ENCODE measurements around the gene TMEM74B. TPM values are rescaled to one million over a fixed set of nuclear protein-coding genes. Genes with fewer than 3 reads are reported as not detected.

TMEM74B gene
- total RNA-seq, 1 donor from 2014 or later: 15.6 TPM

- no peak for TF ChIP-seq CTCF (IDR thresholded peaks at IDR 0.05; ENCODE audit: unreplicated experiment)
- Mint-ChIP-seq H3K9me3 (ENCODE audit: low read depth) (no peaks in the 10 kb centered on the region), H3K27ac (no peak overlapping the region), H3K4me3 (ENCODE audit: low read depth) (no peak overlapping the region), H3K4me1 (ENCODE audit: low read depth) (no peaks in the 10 kb centered on the region), H3K36me3 (ENCODE audit: insufficient read depth) (no peaks in the 10 kb centered on the region), H3K27me3 (peaks cover 3% of the 10 kb centered on the region)
- DNase-seq (ENCODE audit: low spot score, unreplicated experiment): no peak
Observed at GRCh38 chr20:1178103-1178502, 6.7 kb downstream of the TMEM74B start.

GRCh38 chr20:1177680-1178079, 7.1 kb downstream of the TMEM74B start:
- peak; percentile 25 for TF ChIP-seq CTCF (IDR thresholded peaks at IDR 0.05; ENCODE audit: unreplicated experiment)
- Mint-ChIP-seq H3K9me3 (ENCODE audit: low read depth) (no peaks in the 10 kb centered on the region), H3K4me1 (ENCODE audit: low read depth) (no peaks in the 10 kb centered on the region), H3K4me3 (ENCODE audit: low read depth) (no peak overlapping the region), H3K36me3 (ENCODE audit: insufficient read depth) (no peaks in the 10 kb centered on the region), H3K27ac (peak overlapping the region; percentile 60), H3K27me3 (no peaks in the 10 kb centered on the region)
- no peak for DNase-seq (ENCODE audit: low spot score, unreplicated experiment)

- peaks cover 5% of the 10 kb centered on the region for H3K36me3 Mint-ChIP-seq (ENCODE audit: insufficient read depth)
- H3K4me1 Mint-ChIP-seq (ENCODE audit: low read depth): peaks cover 1% of the 10 kb centered on the region
- H3K4me3 Mint-ChIP-seq (ENCODE audit: low read depth): no peak overlapping the region
- no peaks in the 10 kb centered on the region for H3K9me3 Mint-ChIP-seq (ENCODE audit: low read depth)
- H3K27me3 Mint-ChIP-seq: no peaks in the 10 kb centered on the region
- H3K27ac Mint-ChIP-seq: no peak overlapping the region
- DNase-seq (ENCODE audit: low spot score, unreplicated experiment): no peak
- no peak for TF ChIP-seq CTCF (IDR thresholded peaks at IDR 0.05; ENCODE audit: unreplicated experiment)
Observed at GRCh38 chr20:1174787-1175186, 10.0 kb downstream of the TMEM74B start.

- no peak for TF ChIP-seq CTCF (IDR thresholded peaks at IDR 0.05; ENCODE audit: unreplicated experiment)
- no peak overlapping the region for H3K4me3 Mint-ChIP-seq (ENCODE audit: low read depth)
- H3K9me3 Mint-ChIP-seq (ENCODE audit: low read depth): no peaks in the 10 kb centered on the region
- H3K27ac Mint-ChIP-seq: no peak overlapping the region
- peaks cover 1% of the 10 kb centered on the region for H3K4me1 Mint-ChIP-seq (ENCODE audit: low read depth)
- no peak for DNase-seq (ENCODE audit: low spot score, unreplicated experiment)
- no peaks in the 10 kb centered on the region for H3K27me3 Mint-ChIP-seq
- peaks cover 5% of the 10 kb centered on the region for H3K36me3 Mint-ChIP-seq (ENCODE audit: insufficient read depth)
Observed at GRCh38 chr20:1173698-1174097, 11.1 kb downstream of the TMEM74B start.

GRCh38 chr20:1171461-1172093, 13.2 kb downstream of the TMEM74B start:
- no peak for TF ChIP-seq CTCF (IDR thresholded peaks at IDR 0.05; ENCODE audit: unreplicated experiment)
- peaks cover 17% of the 10 kb centered on the region for H3K36me3 Mint-ChIP-seq (ENCODE audit: insufficient read depth)
- peak; percentile 61 for DNase-seq (ENCODE audit: low spot score, unreplicated experiment)
- H3K27me3 Mint-ChIP-seq: no peaks in the 10 kb centered on the region
- peaks cover 1% of the 10 kb centered on the region for H3K4me1 Mint-ChIP-seq (ENCODE audit: low read depth)
- no peaks in the 10 kb centered on the region for H3K9me3 Mint-ChIP-seq (ENCODE audit: low read depth)
- no peak overlapping the region for H3K4me3 Mint-ChIP-seq (ENCODE audit: low read depth)
- no peak overlapping the region for H3K27ac Mint-ChIP-seq
